ENCODE data around the gene SNX2. TPM values are rescaled to one million over a fixed set of nuclear protein-coding genes. Genes with fewer than 3 reads are reported as not detected.

SNX2 gene
- total RNA-seq, 4 donors from 2014 or later = 35.5 to 44.8 (median 41.6) TPM

DNA sequence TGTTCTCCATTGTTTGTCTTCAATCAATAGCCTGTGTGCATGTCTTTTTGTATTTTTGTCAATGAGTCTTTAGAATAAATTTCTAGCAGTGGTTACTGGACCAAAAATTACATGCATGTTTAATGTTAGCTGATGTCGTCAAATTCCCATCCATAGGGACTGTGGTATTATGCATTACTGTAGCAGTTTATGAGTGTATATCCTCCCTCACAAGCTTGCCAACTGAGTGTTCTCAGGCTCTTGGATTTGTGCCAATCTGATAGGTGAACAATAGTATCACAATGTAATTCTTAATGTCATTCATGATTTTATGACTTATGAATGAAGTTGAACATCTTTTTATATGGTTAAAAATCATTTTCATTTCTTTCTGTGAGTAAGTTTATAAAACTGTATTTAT lies 83.6 kb downstream of the SNX2 start:
- H3K4me3 ChIP-seq (ENCODE audit: low read depth, poor library complexity, severe bottlenecking) = no peak overlapping the region
- intact Hi-C loops (cut with DNase I; ENCODE audit: low total_unique reads) = no loop called here
- TF ChIP-seq, protein P1, sequence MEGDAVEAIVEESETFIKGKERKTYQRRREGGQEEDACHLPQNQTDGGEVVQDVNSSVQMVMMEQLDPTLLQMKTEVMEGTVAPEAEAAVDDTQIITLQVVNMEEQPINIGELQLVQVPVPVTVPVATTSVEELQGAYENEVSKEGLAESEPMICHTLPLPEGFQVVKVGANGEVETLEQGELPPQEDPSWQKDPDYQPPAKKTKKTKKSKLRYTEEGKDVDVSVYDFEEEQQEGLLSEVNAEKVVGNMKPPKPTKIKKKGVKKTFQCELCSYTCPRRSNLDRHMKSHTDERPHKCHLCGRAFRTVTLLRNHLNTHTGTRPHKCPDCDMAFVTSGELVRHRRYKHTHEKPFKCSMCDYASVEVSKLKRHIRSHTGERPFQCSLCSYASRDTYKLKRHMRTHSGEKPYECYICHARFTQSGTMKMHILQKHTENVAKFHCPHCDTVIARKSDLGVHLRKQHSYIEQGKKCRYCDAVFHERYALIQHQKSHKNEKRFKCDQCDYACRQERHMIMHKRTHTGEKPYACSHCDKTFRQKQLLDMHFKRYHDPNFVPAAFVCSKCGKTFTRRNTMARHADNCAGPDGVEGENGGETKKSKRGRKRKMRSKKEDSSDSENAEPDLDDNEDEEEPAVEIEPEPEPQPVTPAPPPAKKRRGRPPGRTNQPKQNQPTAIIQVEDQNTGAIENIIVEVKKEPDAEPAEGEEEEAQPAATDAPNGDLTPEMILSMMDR (IDR thresholded peaks at IDR 0.05) = no peak
- TF ChIP-seq POLR2A (IDR thresholded peaks at IDR 0.05) = no peak
- 55 to 66% methylated on average over 1 of the region's 1 CpG for whole genome bisulfite sequencing, 2 donors
- DNase-seq (ENCODE audit: low spot score in 2 of 2) = no peak

- no peak overlapping the region for H3K4me3 ChIP-seq (ENCODE audit: low read depth, poor library complexity, severe bottlenecking)
- DNase-seq (ENCODE audit: low spot score in 2 of 2) = no peak
- intact Hi-C loops (cut with DNase I; ENCODE audit: low total_unique reads) = no loop called here
- no peak for TF ChIP-seq POLR2A (IDR thresholded peaks at IDR 0.05)
- TF ChIP-seq, protein P1 (IDR thresholded peaks at IDR 0.05) = no peak
- WGBS, 2 donors = 72 to 87% methylated on average over 2 of the region's 2 CpGs
Measured at GRCh38 chr5:122863240-122863639, 88.4 kb downstream of the SNX2 start.

DNA sequence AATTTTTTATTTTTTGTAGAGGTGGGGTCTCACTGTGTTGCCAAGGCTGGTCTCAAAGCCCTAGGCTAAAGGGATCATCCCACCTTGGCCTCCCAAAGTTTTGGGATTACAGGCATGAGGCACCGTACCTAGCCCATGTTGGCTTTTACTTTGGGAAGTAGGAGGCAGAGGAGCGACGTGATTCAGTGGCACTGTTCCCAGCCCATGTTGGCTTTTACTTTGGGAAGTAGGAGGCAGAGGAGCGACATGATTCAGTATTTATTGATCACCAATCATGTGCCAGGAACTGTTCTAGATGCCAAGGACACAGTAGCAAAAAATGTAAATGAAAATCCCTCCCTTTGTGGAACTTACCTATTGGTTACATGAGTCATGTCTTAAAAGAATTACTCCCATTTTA lies 88.8 kb downstream of the SNX2 start:
- intact Hi-C loops (cut with DNase I; ENCODE audit: low total_unique reads) = no loop called here
- H3K4me3 ChIP-seq (ENCODE audit: low read depth, poor library complexity, severe bottlenecking) = no peak overlapping the region
- DNase-seq (ENCODE audit: low spot score in 2 of 2) = no peak
- TF ChIP-seq POLR2A (IDR thresholded peaks at IDR 0.05) = no peak
- TF ChIP-seq, protein P1 (IDR thresholded peaks at IDR 0.05) = no peak
- WGBS, 2 donors = 84% methylated on average over 4 of the region's 4 CpGs

- intact Hi-C loops (cut with DNase I; ENCODE audit: low total_unique reads) = no loop called here
- TF ChIP-seq, protein P1 (IDR thresholded peaks at IDR 0.05) = no peak
- TF ChIP-seq POLR2A (IDR thresholded peaks at IDR 0.05) = no peak
- H3K4me3 ChIP-seq (ENCODE audit: low read depth, poor library complexity, severe bottlenecking) = no peak overlapping the region
- no peak for DNase-seq (ENCODE audit: low spot score in 2 of 2)
- WGBS, 2 donors = 82 to 92% methylated on average over 6 of the region's 6 CpGs
Measured at GRCh38 chr5:122864400-122864799, 89.5 kb downstream of the SNX2 start.

GRCh38 chr5:122864842-122865241 lies 90.0 kb downstream of the SNX2 start:
- no peak overlapping the region for H3K4me3 ChIP-seq (ENCODE audit: low read depth, poor library complexity, severe bottlenecking)
- DNase-seq (ENCODE audit: low spot score in 2 of 2) = no peak
- no peak for TF ChIP-seq POLR2A (IDR thresholded peaks at IDR 0.05)
- TF ChIP-seq, protein P1 (IDR thresholded peaks at IDR 0.05) = no peak
- intact Hi-C loops (cut with DNase I; ENCODE audit: low total_unique reads) = no loop called here
- WGBS, 2 donors = 85 to 95% methylated on average over 1 of the region's 1 CpG

- TF ChIP-seq POLR2A (IDR thresholded peaks at IDR 0.05) = no peak
- TF ChIP-seq, protein P1 (IDR thresholded peaks at IDR 0.05) = no peak
- no peak overlapping the region for H3K4me3 ChIP-seq (ENCODE audit: low read depth, poor library complexity, severe bottlenecking)
- 52 to 78% methylated on average over 7 of the region's 7 CpGs for WGBS, 2 donors
- no peak for DNase-seq (ENCODE audit: low spot score in 2 of 2)
- intact Hi-C loops (cut with DNase I; ENCODE audit: low total_unique reads) = no loop called here
Measured at GRCh38 chr5:122870219-122870856, 95.5 kb downstream of the SNX2 start.
